Activated B cell treated with CpG ODN at 0.5 μM for 24 hours (primary cell): ENCODE data around the gene MYO1F. TPM values are rescaled to one million over a fixed set of nuclear protein-coding genes. Genes with fewer than 3 reads are reported as not detected.

Experiments
- ATAC-seq: fragments of 200-7000 bp; cut with Tn5 transposase; one replicate; pipeline ENCODE4 v1.10.0; 2021; ENCODE audit warnings: low read depth, mild to moderate bottlenecking, moderate library complexity
- CTCF ChIA-PET: fragments of 350-600 bp; sonication (Branson Sonifier 250); formaldehyde crosslinking; loops from one replicate; lab custom pipeline; 2021; ENCODE audit warnings: antibody characterized with exemption; lab: Charles Lee
- POLR2A ChIA-PET: fragments of 350-600 bp; sonication (Branson Sonifier 250); formaldehyde crosslinking; loops from one replicate; lab custom pipeline; 2021; ENCODE audit warnings: antibody characterized with exemption; lab: Charles Lee
- DNase-seq: peaks from one replicate; pipeline ENCODE4 v3.0.0; 2022
- H3K27ac Mint-ChIP-seq: one replicate; pipeline ENCODE4 v1.8.0; 2020; ENCODE audit warnings: mixed read lengths
- H3K27me3 Mint-ChIP-seq: one replicate; pipeline ENCODE4 v1.8.0; 2021; ENCODE audit warnings: mixed read lengths
- H3K36me3 Mint-ChIP-seq: one replicate; pipeline ENCODE4 v1.8.0; 2021; ENCODE audit warnings: low read depth, mixed read lengths
- H3K4me1 Mint-ChIP-seq: one replicate; pipeline ENCODE4 v1.8.0; 2021; ENCODE audit warnings: mixed read lengths
- H3K4me3 Mint-ChIP-seq: one replicate; pipeline ENCODE4 v1.8.0; 2020; ENCODE audit warnings: mild to moderate bottlenecking, mixed read lengths
- H3K9me3 Mint-ChIP-seq: one replicate; pipeline ENCODE4 v1.8.0; 2020; ENCODE audit warnings: mixed read lengths
- CTCF ChIP-seq: fragments of 200-600 bp; IDR thresholded peaks from one replicate; pipeline ENCODE4 v1.8.0; 2022; ENCODE audit warnings: antibody characterized with exemption, mild to moderate bottlenecking
- intact Hi-C: fragments of 100-400 bp; cut with micrococcal nuclease; formaldehyde crosslinking; loops from one replicate; pipeline ENCODE4 v1.15.1; 2024
- total RNA-seq: library from RNA; stranded (reverse); gene quantifications from 2 replicates; pipeline ENCODE4 v1.2.3, GENCODE V29; 2022

MYO1F gene
- total RNA-seq, 1 donor from 2014 or later = 63.8 TPM

DNA sequence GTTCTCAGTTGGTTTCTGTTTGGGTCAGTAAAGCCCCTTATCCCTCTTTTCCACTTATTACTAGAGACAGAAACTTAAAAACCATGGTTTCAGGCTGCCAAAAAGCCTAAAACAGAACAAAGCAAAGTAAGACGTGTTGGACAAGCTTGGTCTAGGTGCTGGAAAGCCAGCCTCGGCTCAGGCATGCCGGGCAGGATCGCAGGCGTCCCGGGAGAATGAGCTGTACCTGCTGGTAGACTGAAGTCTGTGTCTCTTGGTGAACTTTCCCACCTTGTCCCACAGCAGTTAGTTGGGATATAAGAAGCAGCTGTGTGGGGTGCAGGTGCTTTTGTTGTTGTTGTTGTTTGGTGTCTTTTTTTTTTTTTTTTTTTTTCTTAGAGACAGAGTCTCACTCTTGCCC, 95.6 kb downstream of the MYO1F start:
- H3K27me3 Mint-ChIP-seq = no peaks in the 10 kb centered on the region
- CTCF ChIA-PET = interaction anchor here (0.6 to 1.1 kb wide), 3 partner anchors 24 to 1783 kb away, joined by 3 to 4 read pairs (median 3); no protein-coding TSS in a partner anchor
- DNase-seq (no peak), ATAC-seq (no peak)
- peaks cover 16% of the 10 kb centered on the region for H3K4me1 Mint-ChIP-seq
- H3K36me3 Mint-ChIP-seq = peaks cover 83% of the 10 kb centered on the region
- no peaks in the 10 kb centered on the region for H3K9me3 Mint-ChIP-seq
- intact Hi-C loops = no loop called here
- no peak overlapping the region for H3K27ac Mint-ChIP-seq
- no peak for TF ChIP-seq CTCF
- no peak overlapping the region for H3K4me3 Mint-ChIP-seq
- POLR2A ChIA-PET = interaction anchor here (0.5 kb wide), 1 partner anchor 76 kb away, joined by 6 read pairs; no protein-coding TSS in a partner anchor

GRCh38 chr19:8481201-8481600, 96.0 kb downstream of the MYO1F start:
- Mint-ChIP-seq H3K27ac (no peak overlapping the region), H3K9me3 (no peaks in the 10 kb centered on the region), H3K27me3 (no peaks in the 10 kb centered on the region), H3K4me1 (peaks cover 14% of the 10 kb centered on the region), H3K4me3 (no peak overlapping the region), H3K36me3 (peaks cover 82% of the 10 kb centered on the region)
- TF ChIP-seq CTCF = no peak
- no peak for ATAC-seq
- POLR2A ChIA-PET = no interaction called here
- CTCF ChIA-PET = interaction anchor here (0.8 kb wide), 1 partner anchor 98 kb away, joined by 3 read pairs; no protein-coding TSS in a partner anchor
- DNase-seq = no peak
- intact Hi-C loops = no loop called here

GRCh38 chr19:8478598-8478997, 98.6 kb downstream of the MYO1F start:
- CTCF ChIA-PET = no interaction called here
- TF ChIP-seq CTCF = no peak
- DNase-seq = no peak
- Mint-ChIP-seq H3K27ac (peak overlapping the region; percentile 32), H3K4me3 (no peak overlapping the region), H3K36me3 (peaks cover 82% of the 10 kb centered on the region), H3K9me3 (no peaks in the 10 kb centered on the region), H3K27me3 (no peaks in the 10 kb centered on the region), H3K4me1 (peaks cover 38% of the 10 kb centered on the region)
- intact Hi-C loops = no loop called here
- POLR2A ChIA-PET = no interaction called here
- ATAC-seq = no peak

GRCh38 chr19:8477889-8478288, 99.4 kb downstream of the MYO1F start:
- no peak for DNase-seq
- no peak for TF ChIP-seq CTCF
- intact Hi-C loops = no loop called here
- Mint-ChIP-seq H3K27me3 (no peaks in the 10 kb centered on the region), H3K9me3 (no peaks in the 10 kb centered on the region), H3K4me3 (no peak overlapping the region), H3K27ac (no peak overlapping the region), H3K36me3 (peaks cover 82% of the 10 kb centered on the region), H3K4me1 (peaks cover 45% of the 10 kb centered on the region)
- ChIA-PET CTCF (no interaction called here), POLR2A (no interaction called here)
- no peak for ATAC-seq

GRCh38 chr19:8476524-8476923, 100.7 kb downstream of the MYO1F start:
- CTCF ChIA-PET = interaction anchor here (0.6 kb wide), 1 partner anchor 123 kb away, joined by 3 read pairs; no protein-coding TSS in a partner anchor
- no peak for TF ChIP-seq CTCF
- DNase-seq = no peak
- intact Hi-C loops = no loop called here
- peaks cover 54% of the 10 kb centered on the region for H3K4me1 Mint-ChIP-seq
- H3K9me3 Mint-ChIP-seq = no peaks in the 10 kb centered on the region
- H3K4me3 Mint-ChIP-seq = no peak overlapping the region
- peak overlapping the region; percentile 73 for H3K27ac Mint-ChIP-seq
- H3K27me3 Mint-ChIP-seq = no peaks in the 10 kb centered on the region
- peaks cover 77% of the 10 kb centered on the region for H3K36me3 Mint-ChIP-seq
- POLR2A ChIA-PET = interaction anchor here (1.2 kb wide), 1 partner anchor 63 kb away, joined by 3 read pairs; the partner anchor contains the start of gene MARCHF2
- no peak for ATAC-seq
